LNCaP clone FGC (cell line): Measurements from ENCODE around the gene C9.

Source experiments
- DNase-seq: peaks from one replicate; pipeline ENCODE4 v3.0.0-alpha.2; 2011; ENCODE audit warnings: low read depth
- H3K4me3 ChIP-seq: 2 replicates; pipeline ENCODE4 v1.5.1; 2011; ENCODE audit warnings: mild to moderate bottlenecking, low read depth, low read length, control low read depth
- CTCF ChIP-seq: IDR thresholded peaks from 2 replicates; pipeline ENCODE4 v1.5.1; 2012; ENCODE audit warnings: mild to moderate bottlenecking; ENCODE audit not compliant: control insufficient read depth, insufficient read depth; ENCODE audit errors: extremely low read depth

C9 gene

GRCh38 chr5:39400713-39401578 lies 36.7 kb upstream of the C9 start:
- no peak for DNase-seq
- TF ChIP-seq CTCF = no peak
- no peak overlapping the region for H3K4me3 ChIP-seq

- TF ChIP-seq CTCF = no peak
- DNase-seq = no peak
Observed at GRCh38 chr5:39399135-39400036, 35.1 kb upstream of the C9 start.

GRCh38 chr5:39396843-39397242 lies 32.5 kb upstream of the C9 start:
- no peak for DNase-seq
- no peak for TF ChIP-seq CTCF
- no peak overlapping the region for H3K4me3 ChIP-seq

More at GRCh38 chr5:39399135-39400036, 35.1 kb upstream of the C9 start:
- H3K4me3 ChIP-seq = no peak overlapping the region

- no peak for DNase-seq
- no peak overlapping the region for H3K4me3 ChIP-seq
- TF ChIP-seq CTCF = no peak
Observed at GRCh38 chr5:39395521-39395920, 31.2 kb upstream of the C9 start.

GRCh38 chr5:39394946-39395345 lies 30.7 kb upstream of the C9 start:
- no peak for DNase-seq
- TF ChIP-seq CTCF = no peak
- no peak overlapping the region for H3K4me3 ChIP-seq

GRCh38 chr5:39390945-39391344 lies 26.6 kb upstream of the C9 start:
- TF ChIP-seq CTCF = no peak
- no peak overlapping the region for H3K4me3 ChIP-seq
- no peak for DNase-seq
